HG03342 (cell line): ENCODE results near the gene PKN1.

Source experiments
- ATAC-seq: cut with Tn5 transposase; IDR thresholded peaks from one replicate; pipeline ENCODE4 v1.9.1; 2021; ENCODE audit warnings: mild to moderate bottlenecking, moderate library complexity; ENCODE audit not compliant: unreplicated experiment

The PKN1 gene

DNA sequence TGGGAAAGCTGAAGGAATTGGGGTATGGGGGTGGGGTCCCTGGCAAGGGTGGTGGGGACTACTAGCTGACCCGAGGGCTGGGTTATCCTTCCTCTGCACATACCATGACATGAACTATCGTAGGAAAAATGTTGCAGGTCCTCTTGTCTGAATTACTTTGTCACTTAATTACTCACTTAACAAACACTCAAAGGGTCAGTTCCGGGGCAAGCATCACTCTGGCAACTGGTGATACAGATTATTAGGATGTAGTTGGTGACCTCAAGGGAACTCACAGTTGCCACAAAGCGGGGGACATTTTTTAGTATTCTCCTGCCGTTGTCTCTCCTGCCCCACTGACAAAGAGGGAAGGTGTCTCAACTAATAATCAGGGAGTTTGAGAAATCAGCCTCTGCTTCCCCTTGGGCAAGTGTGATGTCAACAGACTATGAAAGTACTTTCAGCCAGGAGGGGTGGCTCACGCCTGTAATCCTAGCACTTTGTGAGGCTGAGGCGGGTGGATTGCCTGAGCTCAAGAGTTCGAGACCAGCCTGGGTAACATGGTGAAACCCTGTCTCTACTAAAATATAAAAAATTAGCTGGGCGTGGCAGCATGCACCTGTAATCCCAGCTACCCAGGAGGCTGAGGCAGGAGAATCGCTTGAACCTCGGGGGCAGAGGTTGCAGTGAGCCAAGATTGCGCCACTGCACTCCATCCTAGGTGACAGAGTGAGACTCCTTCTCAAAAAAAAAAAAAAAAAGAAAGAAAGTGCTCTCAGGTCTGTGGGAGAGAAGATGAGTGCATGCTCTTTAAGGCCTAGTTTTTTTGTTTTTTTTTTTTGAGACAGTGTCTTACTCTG lies 74.8 kb downstream of the PKN1 start:
- no peak for ATAC-seq

- no peak for ATAC-seq
Measured at GRCh38 chr19:14510311-14511228, 77.5 kb downstream of the PKN1 start.

GRCh38 chr19:14511229-14511593 lies 78.1 kb downstream of the PKN1 start:
- ATAC-seq: no peak

GRCh38 chr19:14512406-14512961 lies 79.4 kb downstream of the PKN1 start:
- ATAC-seq: no peak

DNA sequence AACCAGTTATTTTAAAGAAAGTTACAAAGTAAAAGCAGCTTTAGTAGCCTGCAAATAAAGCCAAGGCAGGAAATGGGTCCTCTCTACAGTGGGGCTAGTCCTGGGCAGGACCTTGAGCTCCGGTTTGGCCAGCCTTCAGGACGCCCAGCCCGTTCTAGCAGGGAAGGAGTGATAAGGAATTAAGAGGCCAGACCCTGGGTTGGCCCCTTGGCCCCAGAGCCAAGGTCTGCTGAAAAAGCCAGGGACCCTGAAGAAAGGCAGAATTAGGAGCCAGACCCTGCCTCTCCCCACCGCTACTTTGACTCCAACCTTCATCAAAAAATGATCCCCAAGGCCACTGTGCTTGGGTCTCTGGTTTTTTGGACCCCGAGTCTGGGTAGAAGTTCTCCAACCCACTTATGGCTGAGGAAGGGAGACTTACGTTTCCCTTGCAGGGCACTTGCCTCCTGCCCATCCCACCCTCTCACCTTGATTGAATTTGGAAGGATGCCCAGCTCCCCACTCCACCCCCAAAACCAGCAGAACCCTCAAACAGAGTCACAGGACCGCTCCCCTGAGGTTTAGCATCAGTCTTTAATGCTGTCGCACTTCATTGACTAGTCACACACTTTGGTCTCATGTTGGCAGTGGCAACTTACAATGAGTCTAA lies 81.2 kb downstream of the PKN1 start:
- ATAC-seq: no peak

DNA sequence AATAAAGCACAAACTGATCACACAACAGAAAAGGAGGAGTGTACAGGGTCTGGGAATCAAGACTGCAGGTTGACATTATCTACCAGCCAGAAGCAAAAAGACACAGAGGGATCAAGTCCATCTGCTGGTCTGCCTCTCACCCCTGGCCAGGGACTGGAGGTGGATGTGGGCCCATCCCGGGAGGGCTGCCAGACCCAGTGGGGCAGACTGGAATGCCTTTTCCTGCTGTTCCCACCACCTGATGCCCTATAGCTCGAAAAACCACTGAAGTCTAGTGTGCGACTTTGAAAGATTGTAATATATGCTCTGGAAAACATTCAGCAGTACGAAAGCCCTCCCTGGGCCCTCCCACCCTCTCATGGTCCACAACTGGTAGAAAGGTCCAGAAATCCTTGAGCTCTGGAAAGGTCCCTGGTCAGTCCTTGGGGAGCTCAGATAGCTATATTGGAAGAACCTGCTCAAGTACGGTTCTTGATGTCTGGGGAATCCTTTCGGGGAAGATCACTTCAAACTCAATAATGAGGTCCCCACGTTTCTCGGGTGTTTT lies 82.5 kb downstream of the PKN1 start:
- no peak for ATAC-seq

GRCh38 chr19:14516048-14516534 lies 83.0 kb downstream of the PKN1 start:
- no peak for ATAC-seq

DNA sequence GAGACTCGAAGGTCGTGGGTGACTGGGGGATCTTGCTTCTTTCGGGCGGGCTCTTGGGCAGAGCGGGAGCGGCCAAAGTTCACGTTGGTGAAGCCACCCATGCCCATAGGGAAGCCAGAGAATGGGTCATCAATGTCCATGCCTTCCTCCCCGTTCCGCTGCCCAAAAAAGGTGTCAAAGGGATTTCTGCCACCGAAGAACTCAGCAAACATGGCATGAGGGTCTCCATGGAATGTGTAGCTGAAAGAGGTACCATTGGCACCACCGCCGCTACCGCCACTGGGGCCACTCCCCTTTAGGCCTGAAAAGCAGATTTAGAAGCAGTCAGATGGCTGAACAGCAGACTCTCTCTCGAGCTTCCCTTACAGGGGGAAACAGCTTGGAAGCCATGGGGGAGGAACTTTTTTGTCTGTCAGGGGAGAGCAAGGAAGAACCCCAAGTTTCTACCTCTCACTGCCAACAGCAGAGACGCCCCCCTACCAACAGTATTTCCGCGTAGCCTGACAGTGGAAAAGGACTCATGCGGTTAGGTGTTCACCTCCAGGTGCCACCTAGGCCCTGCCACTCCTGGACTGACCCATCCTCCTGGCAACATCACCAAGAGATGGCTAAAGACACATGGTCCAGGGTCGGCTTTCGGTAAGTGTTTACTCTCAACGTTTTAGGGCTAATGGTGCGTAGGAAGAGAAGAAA lies 83.8 kb downstream of the PKN1 start:
- no peak for ATAC-seq

GRCh38 chr19:14517446-14517839 lies 84.3 kb downstream of the PKN1 start:
- peak; percentile 2 for ATAC-seq

GRCh38 chr19:14517840-14518505 lies 84.9 kb downstream of the PKN1 start, which contains the start of gene DNAJB1:
DNAJB1 (minus strand) TSS chr19:14518397; CDS start chr19:14518349, 48 bp downstream.
- peak; percentile 54 for ATAC-seq

GRCh38 chr19:14519245-14519859 lies 86.2 kb downstream of the PKN1 start:
- no peak for ATAC-seq

DNA sequence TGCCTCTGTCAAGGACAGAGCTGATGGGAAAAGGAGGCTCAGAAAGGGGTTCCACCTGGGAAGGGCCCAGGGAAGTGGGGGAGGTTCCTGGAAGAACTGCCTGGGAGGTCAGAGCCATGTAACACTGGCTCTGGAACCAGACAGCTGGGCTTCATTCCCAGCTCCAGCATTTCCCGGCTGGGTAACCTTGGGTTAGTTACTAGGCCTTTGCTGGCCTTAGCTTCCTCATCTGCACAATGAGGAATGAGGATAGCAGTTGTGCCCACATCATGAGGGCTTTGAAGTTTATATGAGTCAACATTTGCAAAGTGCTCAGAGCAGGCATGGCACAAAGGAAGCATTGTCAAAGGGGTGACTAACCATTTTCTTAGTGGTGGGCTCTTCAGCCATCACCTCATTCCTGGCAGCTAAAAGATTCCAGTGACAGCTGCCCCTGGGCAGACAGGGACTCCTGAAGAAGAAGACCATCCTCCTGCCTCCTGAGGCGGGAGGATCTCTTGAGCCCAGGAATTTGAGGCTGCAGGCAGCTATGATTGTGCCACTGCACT lies 86.8 kb downstream of the PKN1 start:
- no peak for ATAC-seq

- no peak for ATAC-seq
Measured at GRCh38 chr19:14520543-14520942, 87.4 kb downstream of the PKN1 start.
